Caco-2 (cell line): ENCODE results near the gene MED12L. TPM values are rescaled to one million over a fixed set of nuclear protein-coding genes. Genes with fewer than 3 reads are reported as not detected.

Source experiments
- BruUV-seq: library from RNA; stranded (reverse); fragments of 400-500 nt; replicated peaks from 2 replicates; lab custom pipeline; 2021; lab: Mats Ljungman, UMichigan
- CTCF ChIA-PET: fragments of 300-600 bp; sonication (Branson Sonifier 250); formaldehyde crosslinking; loops from one replicate; lab custom pipeline; 2022; ENCODE audit warnings: antibody characterized with exemption; lab: Charles Lee
- POLR2A ChIA-PET: fragments of 300-600 bp; sonication (Branson Sonifier 250); formaldehyde crosslinking; loops from one replicate; lab custom pipeline; 2022; ENCODE audit warnings: antibody characterized with exemption; lab: Charles Lee
- DNase-seq, 2 experiments: peaks; one replicate each; pipeline versions ENCODE4 v3.0.0 to v3.0.0-alpha.2; 2020 to 2022
- H3K27me3 ChIP-seq: replicated peaks from 2 replicates; pipeline ENCODE4 v1.6.0; 2011; ENCODE audit warnings: low read length; ENCODE audit not compliant: control insufficient read depth, insufficient read depth
- H3K36me3 ChIP-seq: 2 replicates; pipeline ENCODE4 v1.5.1; 2011; ENCODE audit warnings: low read length; ENCODE audit not compliant: control insufficient read depth, insufficient read depth
- H3K4me1 ChIP-seq: fragments of 250-450 bp; sonication (Bioruptor Pico); 2 replicates; pipeline ENCODE4 v1.5.1; 2020; ENCODE audit warnings: mild to moderate bottlenecking
- H3K4me3 ChIP-seq: 2 replicates; pipeline ENCODE4 v1.5.1; 2011; ENCODE audit warnings: low read depth, mild to moderate bottlenecking, control low read depth, low read length
- H3K9me3 ChIP-seq: fragments of 250-450 bp; sonication (Bioruptor Pico); 2 replicates; pipeline ENCODE4 v1.5.1; 2020; ENCODE audit warnings: mild to moderate bottlenecking, moderate library complexity
- H3K27ac Mint-ChIP-seq: one replicate; pipeline ENCODE4 v1.8.0; 2022; ENCODE audit warnings: mixed read lengths; ENCODE audit not compliant: unreplicated experiment
- H3K27me3 Mint-ChIP-seq: one replicate; pipeline ENCODE4 v1.8.0; 2022; ENCODE audit warnings: mixed read lengths; ENCODE audit not compliant: insufficient read depth, unreplicated experiment
- H3K36me3 Mint-ChIP-seq: one replicate; pipeline ENCODE4 v1.8.0; 2022; ENCODE audit warnings: mild to moderate bottlenecking, mixed read lengths; ENCODE audit not compliant: insufficient read depth, unreplicated experiment
- H3K4me1 Mint-ChIP-seq: one replicate; pipeline ENCODE4 v1.8.0; 2022; ENCODE audit warnings: low read depth, mixed read lengths; ENCODE audit not compliant: unreplicated experiment
- H3K4me3 Mint-ChIP-seq: one replicate; pipeline ENCODE4 v1.8.0; 2022; ENCODE audit warnings: mild to moderate bottlenecking, moderate library complexity, mixed read lengths; ENCODE audit not compliant: unreplicated experiment
- H3K9me3 Mint-ChIP-seq: one replicate; pipeline ENCODE4 v1.8.0; 2022; ENCODE audit warnings: mixed read lengths; ENCODE audit not compliant: unreplicated experiment
- intact Hi-C: fragments of 100-400 bp; cut with micrococcal nuclease; formaldehyde crosslinking; loops from one replicate; pipeline ENCODE4 v1.10.0; 2022; ENCODE audit not compliant: unreplicated experiment
- total RNA-seq: library from RNA; stranded (reverse); gene quantifications from 2 replicates; pipeline ENCODE4 v1.2.3, GENCODE V29; 2022
- TF ChIP-seq, protein P1 (sequence below), 2 experiments: fragments of 200-600 bp in 1 of 2; IDR thresholded peaks; 1 replicate in 1 of 2; 2 replicates in 1 of 2; pipeline versions ENCODE4 v1.5.1 to v1.8.0; 2011 to 2022; ENCODE audit warnings: antibody characterized with exemption in 1 of 2, control low read depth in 1 of 2, inconsistent platforms in 1 of 2, low read depth in 1 of 2, low read length in 1 of 2, mild to moderate bottlenecking in 1 of 2, moderate library complexity in 1 of 2; ENCODE audit not compliant: insufficient read depth in 1 of 2, severe bottlenecking in 1 of 2, unreplicated experiment in 1 of 2

The MED12L gene
- total RNA-seq, 1 experiment from 2014 or later = 21.5 TPM

DNA sequence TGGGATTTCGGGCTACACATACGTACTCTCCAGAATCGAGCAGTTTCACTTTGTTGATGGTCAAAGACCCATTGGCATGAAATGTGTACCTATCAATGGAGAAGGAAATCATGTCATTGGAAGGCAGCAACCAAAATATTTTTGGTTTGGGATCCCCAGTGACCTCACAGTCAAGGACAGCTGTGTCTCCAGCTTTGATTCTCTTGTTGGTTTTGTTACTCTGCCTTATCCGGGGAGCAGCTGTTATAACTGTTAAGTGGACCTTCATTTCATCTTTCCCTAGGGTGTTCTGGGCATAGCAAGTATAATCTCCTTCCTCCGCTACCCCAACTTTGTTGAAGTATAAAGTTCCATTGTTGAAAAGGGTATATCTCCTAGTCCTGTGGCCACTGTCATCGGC, 352.4 kb downstream of the MED12L start:
- ChIA-PET CTCF (no interaction called here), POLR2A (no interaction called here)
- Histone ChIP-seq H3K36me3 (no peaks in the 10 kb centered on the region), H3K4me3 (no peak overlapping the region), H3K9me3 (no peaks in the 10 kb centered on the region), H3K27me3 (no peaks in the 10 kb centered on the region), H3K4me1 (no peaks in the 10 kb centered on the region)
- BruUV-seq = no TSS peak
- Mint-ChIP-seq H3K4me1 (no peaks in the 10 kb centered on the region), H3K27ac (no peak overlapping the region), H3K4me3 (no peak overlapping the region), H3K9me3 (no peaks in the 10 kb centered on the region), H3K36me3 (no peaks in the 10 kb centered on the region), H3K27me3 (no peaks in the 10 kb centered on the region)
- intact Hi-C loops = no loop called here
- no peak for DNase-seq
- TF ChIP-seq, protein P1, sequence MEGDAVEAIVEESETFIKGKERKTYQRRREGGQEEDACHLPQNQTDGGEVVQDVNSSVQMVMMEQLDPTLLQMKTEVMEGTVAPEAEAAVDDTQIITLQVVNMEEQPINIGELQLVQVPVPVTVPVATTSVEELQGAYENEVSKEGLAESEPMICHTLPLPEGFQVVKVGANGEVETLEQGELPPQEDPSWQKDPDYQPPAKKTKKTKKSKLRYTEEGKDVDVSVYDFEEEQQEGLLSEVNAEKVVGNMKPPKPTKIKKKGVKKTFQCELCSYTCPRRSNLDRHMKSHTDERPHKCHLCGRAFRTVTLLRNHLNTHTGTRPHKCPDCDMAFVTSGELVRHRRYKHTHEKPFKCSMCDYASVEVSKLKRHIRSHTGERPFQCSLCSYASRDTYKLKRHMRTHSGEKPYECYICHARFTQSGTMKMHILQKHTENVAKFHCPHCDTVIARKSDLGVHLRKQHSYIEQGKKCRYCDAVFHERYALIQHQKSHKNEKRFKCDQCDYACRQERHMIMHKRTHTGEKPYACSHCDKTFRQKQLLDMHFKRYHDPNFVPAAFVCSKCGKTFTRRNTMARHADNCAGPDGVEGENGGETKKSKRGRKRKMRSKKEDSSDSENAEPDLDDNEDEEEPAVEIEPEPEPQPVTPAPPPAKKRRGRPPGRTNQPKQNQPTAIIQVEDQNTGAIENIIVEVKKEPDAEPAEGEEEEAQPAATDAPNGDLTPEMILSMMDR (IDR thresholded peaks at IDR 0.05; ENCODE audit: insufficient read depth in 1 of 2, low read depth in 1 of 2, low read length in 1 of 2, severe bottlenecking in 1 of 2, unreplicated experiment in 1 of 2) = no peak

DNA sequence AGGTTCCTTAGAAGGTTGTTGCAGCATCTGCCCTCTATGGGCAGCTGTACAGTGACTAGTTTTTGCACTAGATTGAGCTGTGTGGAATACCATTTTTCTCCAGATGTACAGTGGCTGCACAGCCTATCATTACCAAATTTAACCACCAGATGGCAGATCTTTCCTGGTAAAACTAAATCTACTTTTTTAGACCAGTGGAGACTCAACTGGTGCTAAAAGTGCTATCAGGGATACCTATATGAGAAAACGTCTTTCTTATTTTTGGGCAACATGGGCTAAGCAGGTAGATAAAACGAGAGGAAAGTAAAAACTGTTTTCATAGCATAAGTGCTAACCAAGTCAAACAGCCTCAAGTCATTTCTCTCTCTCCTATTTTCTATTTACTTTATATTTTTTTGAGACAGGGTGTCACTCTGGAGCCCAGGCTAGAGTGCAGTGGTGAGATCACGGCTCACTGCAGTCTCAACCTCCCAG, 354.2 kb downstream of the MED12L start:
- POLR2A ChIA-PET = interaction anchor here (0.5 kb wide), 1 partner anchor 22 kb away, joined by 12 read pairs; no protein-coding TSS in a partner anchor

GRCh38 chr3:151440940-151441339, 355.5 kb downstream of the MED12L start:
- Mint-ChIP-seq H3K9me3 (no peaks in the 10 kb centered on the region), H3K27ac (no peak overlapping the region), H3K4me3 (no peak overlapping the region), H3K4me1 (no peaks in the 10 kb centered on the region), H3K27me3 (no peaks in the 10 kb centered on the region), H3K36me3 (peaks cover 5% of the 10 kb centered on the region)
- no peak overlapping the region for H3K4me3 ChIP-seq
- H3K27me3 ChIP-seq = no peaks in the 10 kb centered on the region
- TF ChIP-seq, protein P1 (IDR thresholded peaks at IDR 0.05; ENCODE audit: insufficient read depth in 1 of 2, low read depth in 1 of 2, low read length in 1 of 2, severe bottlenecking in 1 of 2, unreplicated experiment in 1 of 2) = no peak
- DNase-seq = no peak
- no peaks in the 10 kb centered on the region for H3K9me3 ChIP-seq
- no TSS peak for BruUV-seq
- H3K36me3 ChIP-seq = no peaks in the 10 kb centered on the region
- ChIA-PET CTCF (no interaction called here), POLR2A (no interaction called here)
- intact Hi-C loops = no loop called here
- no peaks in the 10 kb centered on the region for H3K4me1 ChIP-seq

More for the DNA sequence above, 354.2 kb downstream of the MED12L start:
- peak in 1 of 2 experiments; percentile 74 for DNase-seq
- Mint-ChIP-seq H3K36me3 (no peaks in the 10 kb centered on the region), H3K4me3 (no peak overlapping the region), H3K27me3 (no peaks in the 10 kb centered on the region), H3K4me1 (no peaks in the 10 kb centered on the region), H3K9me3 (no peaks in the 10 kb centered on the region), H3K27ac (no peak overlapping the region)
- intact Hi-C loops = loop anchor here (1.0 kb wide), 5 partner anchors 29 to 479 kb away; no protein-coding TSS in a partner anchor
- Histone ChIP-seq H3K4me1 (no peaks in the 10 kb centered on the region), H3K36me3 (no peaks in the 10 kb centered on the region), H3K9me3 (no peaks in the 10 kb centered on the region), H3K27me3 (no peaks in the 10 kb centered on the region), H3K4me3 (no peak overlapping the region)
- TF ChIP-seq, protein P1 (IDR thresholded peaks at IDR 0.05; ENCODE audit: insufficient read depth in 1 of 2, low read depth in 1 of 2, low read length in 1 of 2, severe bottlenecking in 1 of 2, unreplicated experiment in 1 of 2) = peak; percentile 57 to 83
- CTCF ChIA-PET = interaction anchor here (0.6 to 1.2 kb wide), 9 partner anchors 21 to 479 kb away, joined by 3 to 30 read pairs (median 3); partner anchors contain the start of gene IGSF10
- BruUV-seq = no TSS peak
